Transverse colon (tissue), 3 donors: ENCODE data around the gene KLF2.

Experiments
- CTCF ChIP-seq, 5 experiments: fragments of 200-600 bp in 3 of 5; fragments of 450-650 bp in 2 of 5; sonication (generic) in 3 of 5; IDR thresholded peaks; 1 replicate in 2 of 5; 2 replicates in 3 of 5; pipeline ENCODE4 v1.5.1; 2016 to 2017; ENCODE audit warnings: antibody characterized with exemption in 5 of 5, inconsistent platforms in 3 of 5, mild to moderate bottlenecking in 2 of 5, moderate library complexity in 1 of 5
- EP300 ChIP-seq: sonication (generic); formaldehyde crosslinking; IDR thresholded peaks from one replicate; pipeline ENCODE4 v1.6.1; 2017; ENCODE audit warnings: antibody characterized with exemption, low read depth
- POLR2A ChIP-seq: fragments of 450-650 bp; IDR thresholded peaks from one replicate; pipeline ENCODE4 v1.6.1; 2016; ENCODE audit warnings: antibody characterized with exemption, mild to moderate bottlenecking, moderate library complexity

GRCh38 chr19:16333001-16333586, 8.5 kb downstream of the KLF2 start:
- TF ChIP-seq POLR2A, result no peak
- no peak for TF ChIP-seq CTCF (IDR thresholded peaks at IDR 0.05)
- TF ChIP-seq EP300, result no peak
